HCT116 (cell line): Measurements from ENCODE around the gene YDJC.

ENCODE experiments used
- CTCF ChIP-seq, 3 experiments: fragments of 200-600 bp in 1 of 3; sonication (generic) in 1 of 3; IDR thresholded peaks in 2 of 3; conservative IDR thresholded peaks in 1 of 3; 2 replicates each; pipeline ENCODE4 v1.5.1; 2012 to 2017; ENCODE audit warnings: low read depth in 2 of 3, low read length in 2 of 3, antibody characterized with exemption in 1 of 3, borderline replicate concordance in 1 of 3, control low read depth in 1 of 3, mild to moderate bottlenecking in 1 of 3, mixed read lengths in 1 of 3, mixed run types in 1 of 3, moderate library complexity in 1 of 3; ENCODE audit not compliant: insufficient read depth in 1 of 3
- EGR1 ChIP-seq: IDR thresholded peaks from 2 replicates; pipeline ENCODE4 v1.6.1; 2012; ENCODE audit warnings: low read depth
- POLR2A ChIP-seq: IDR thresholded peaks from 2 replicates; pipeline ENCODE4 v1.7.0; 2011; ENCODE audit warnings: borderline replicate concordance; ENCODE audit not compliant: insufficient read depth, insufficient read length; ENCODE audit errors: extremely low read depth
- POLR2AphosphoS5 ChIP-seq: IDR thresholded peaks from 2 replicates; pipeline ENCODE4 v1.6.1; 2011; ENCODE audit warnings: mild to moderate bottlenecking, low read depth, low read length, moderate library complexity
- REST ChIP-seq: IDR thresholded peaks from 2 replicates; pipeline ENCODE4 v1.6.1; 2012; ENCODE audit warnings: low read depth
- SP1 ChIP-seq: IDR thresholded peaks from 2 replicates; pipeline ENCODE4 v1.6.1; 2012; ENCODE audit warnings: low read depth

GRCh38 chr22:21646608-21647590 lies 17.1 kb upstream of the YDJC start:
- TF ChIP-seq CTCF (IDR thresholded peaks at IDR 0.05 in 2 of 3, conservative IDR thresholded peaks at IDR 0.05 in 1 of 3; ENCODE audit: borderline replicate concordance in 1 of 3, insufficient read depth in 1 of 3, low read depth in 2 of 3, low read length in 2 of 3) (peak; percentile 75 to 88 (median 85)), EGR1 (no peak), POLR2A (no peak), REST (no peak), SP1 (no peak), POLR2AphosphoS5 (no peak)
